ENCODE data around the gene CCDC127. TPM values are rescaled to one million over a fixed set of nuclear protein-coding genes. Genes with fewer than 3 reads are reported as not detected.

CCDC127 gene
- total RNA-seq, 1 donor from 2014 or later: 9.7 TPM

GRCh38 chr5:204966-205670 is 12.8 kb downstream of the CCDC127 start:
- H3K27ac Mint-ChIP-seq: no peak overlapping the region
- no peaks in the 10 kb centered on the region for H3K9me3 Mint-ChIP-seq
- H3K4me1 Mint-ChIP-seq: peaks cover 6% of the 10 kb centered on the region

GRCh38 chr5:204462-204861 is 13.5 kb downstream of the CCDC127 start:
- H3K27ac Mint-ChIP-seq: no peak overlapping the region
- no peaks in the 10 kb centered on the region for H3K27me3 Mint-ChIP-seq (ENCODE audit: low read depth)
- H3K36me3 Mint-ChIP-seq: peaks cover 18% of the 10 kb centered on the region
- no peaks in the 10 kb centered on the region for H3K9me3 Mint-ChIP-seq
- H3K4me3 Mint-ChIP-seq: no peak overlapping the region
- no peak for TF ChIP-seq CTCF (IDR thresholded peaks at IDR 0.05; ENCODE audit: unreplicated experiment)
- no peak for DNase-seq (ENCODE audit: low spot score in 2 of 2, unreplicated experiment in 2 of 2)
- peaks cover 6% of the 10 kb centered on the region for H3K4me1 Mint-ChIP-seq

More at GRCh38 chr5:204966-205670, 12.8 kb downstream of the CCDC127 start:
- DNase-seq (ENCODE audit: low spot score in 2 of 2, unreplicated experiment in 2 of 2): no peak
- Mint-ChIP-seq H3K4me3 (no peak overlapping the region), H3K36me3 (peaks cover 18% of the 10 kb centered on the region), H3K27me3 (ENCODE audit: low read depth) (no peaks in the 10 kb centered on the region)
- no peak for TF ChIP-seq CTCF (IDR thresholded peaks at IDR 0.05; ENCODE audit: unreplicated experiment)

- no peak for TF ChIP-seq CTCF (IDR thresholded peaks at IDR 0.05; ENCODE audit: unreplicated experiment)
- H3K9me3 Mint-ChIP-seq: no peaks in the 10 kb centered on the region
- no peak overlapping the region for H3K27ac Mint-ChIP-seq
- no peak overlapping the region for H3K4me3 Mint-ChIP-seq
- H3K27me3 Mint-ChIP-seq (ENCODE audit: low read depth): no peaks in the 10 kb centered on the region
- H3K4me1 Mint-ChIP-seq: peaks cover 6% of the 10 kb centered on the region
- peaks cover 18% of the 10 kb centered on the region for H3K36me3 Mint-ChIP-seq
- no peak for DNase-seq (ENCODE audit: low spot score in 2 of 2, unreplicated experiment in 2 of 2)
These were observed 14.0 kb downstream of the CCDC127 start for GRCh38 chr5:204001-204400.

- Mint-ChIP-seq H3K9me3 (no peaks in the 10 kb centered on the region), H3K4me3 (no peak overlapping the region), H3K36me3 (peaks cover 18% of the 10 kb centered on the region), H3K4me1 (peaks cover 6% of the 10 kb centered on the region), H3K27ac (no peak overlapping the region), H3K27me3 (ENCODE audit: low read depth) (no peaks in the 10 kb centered on the region)
- no peak for DNase-seq (ENCODE audit: low spot score in 2 of 2, unreplicated experiment in 2 of 2)
- TF ChIP-seq CTCF (IDR thresholded peaks at IDR 0.05; ENCODE audit: unreplicated experiment): no peak
These were observed 14.6 kb downstream of the CCDC127 start for GRCh38 chr5:203246-203930.

GRCh38 chr5:201672-202071 is 16.3 kb downstream of the CCDC127 start:
- no peak for TF ChIP-seq CTCF (IDR thresholded peaks at IDR 0.05; ENCODE audit: unreplicated experiment)
- no peak overlapping the region for H3K4me3 Mint-ChIP-seq

More at GRCh38 chr5:201672-202071, 16.3 kb downstream of the CCDC127 start:
- DNase-seq (ENCODE audit: low spot score in 2 of 2, unreplicated experiment in 2 of 2): no peak
- Mint-ChIP-seq H3K4me1 (peaks cover 5% of the 10 kb centered on the region), H3K36me3 (peaks cover 18% of the 10 kb centered on the region), H3K9me3 (no peaks in the 10 kb centered on the region), H3K27me3 (ENCODE audit: low read depth) (no peaks in the 10 kb centered on the region), H3K27ac (no peak overlapping the region)
